HG03442 (cell line): ENCODE measurements around the gene HSD11B2.

Experiments
- ATAC-seq: cut with Tn5 transposase; IDR thresholded peaks from one replicate; pipeline ENCODE4 v1.9.1; 2021; ENCODE audit warnings: mild to moderate bottlenecking, moderate library complexity; ENCODE audit not compliant: unreplicated experiment

The HSD11B2 gene

DNA sequence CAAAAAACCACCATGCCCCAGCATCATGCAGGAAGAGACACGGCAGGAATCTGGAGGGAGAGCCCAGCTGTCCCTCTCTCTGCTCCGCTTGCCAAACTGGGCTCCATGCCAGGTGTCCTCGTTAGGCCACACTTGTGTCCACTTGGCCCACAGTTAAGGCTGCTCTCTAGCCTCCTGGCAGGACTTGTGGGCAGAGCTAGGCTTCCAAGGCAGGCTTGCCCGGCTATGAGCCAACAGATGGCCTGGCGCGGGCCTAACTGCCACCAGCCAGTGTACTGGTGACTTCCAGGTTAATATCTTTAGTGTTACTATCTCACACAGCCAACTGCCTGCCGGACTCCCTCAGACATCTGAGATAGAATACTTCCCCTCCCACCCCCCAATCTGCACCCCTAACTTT, 39.4 kb downstream of the HSD11B2 start:
- ATAC-seq = no peak

DNA sequence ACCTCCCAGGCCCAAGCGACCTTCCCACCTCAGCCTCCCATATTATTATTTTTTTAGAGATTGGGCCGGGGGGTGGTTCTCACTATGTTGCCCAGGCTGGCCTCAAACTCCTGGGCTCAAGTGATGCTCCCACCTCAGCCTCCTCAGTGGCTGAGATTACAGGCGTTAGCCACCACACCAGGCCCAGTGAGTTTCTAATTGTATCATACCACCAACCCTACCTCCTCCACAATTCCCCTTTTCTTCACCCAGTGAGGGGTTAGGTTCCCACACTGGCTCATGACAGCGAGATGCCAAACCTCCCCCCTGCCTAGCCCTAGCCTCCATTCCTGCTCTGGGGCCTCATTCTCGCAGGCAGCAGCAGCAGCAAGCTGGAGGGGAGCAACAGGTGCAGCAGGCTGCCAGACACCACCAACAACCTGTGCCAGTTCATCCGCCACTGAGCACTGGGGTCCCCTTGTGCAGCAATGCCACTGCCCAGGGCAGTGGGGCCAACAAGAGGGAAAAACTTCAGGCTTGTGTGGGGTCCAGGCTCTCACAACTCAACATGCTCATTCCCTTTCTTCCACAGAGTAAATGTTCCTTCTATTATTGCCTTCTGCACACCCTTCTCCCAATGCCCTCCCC, 41.0 kb downstream of the HSD11B2 start:
- no peak for ATAC-seq

DNA sequence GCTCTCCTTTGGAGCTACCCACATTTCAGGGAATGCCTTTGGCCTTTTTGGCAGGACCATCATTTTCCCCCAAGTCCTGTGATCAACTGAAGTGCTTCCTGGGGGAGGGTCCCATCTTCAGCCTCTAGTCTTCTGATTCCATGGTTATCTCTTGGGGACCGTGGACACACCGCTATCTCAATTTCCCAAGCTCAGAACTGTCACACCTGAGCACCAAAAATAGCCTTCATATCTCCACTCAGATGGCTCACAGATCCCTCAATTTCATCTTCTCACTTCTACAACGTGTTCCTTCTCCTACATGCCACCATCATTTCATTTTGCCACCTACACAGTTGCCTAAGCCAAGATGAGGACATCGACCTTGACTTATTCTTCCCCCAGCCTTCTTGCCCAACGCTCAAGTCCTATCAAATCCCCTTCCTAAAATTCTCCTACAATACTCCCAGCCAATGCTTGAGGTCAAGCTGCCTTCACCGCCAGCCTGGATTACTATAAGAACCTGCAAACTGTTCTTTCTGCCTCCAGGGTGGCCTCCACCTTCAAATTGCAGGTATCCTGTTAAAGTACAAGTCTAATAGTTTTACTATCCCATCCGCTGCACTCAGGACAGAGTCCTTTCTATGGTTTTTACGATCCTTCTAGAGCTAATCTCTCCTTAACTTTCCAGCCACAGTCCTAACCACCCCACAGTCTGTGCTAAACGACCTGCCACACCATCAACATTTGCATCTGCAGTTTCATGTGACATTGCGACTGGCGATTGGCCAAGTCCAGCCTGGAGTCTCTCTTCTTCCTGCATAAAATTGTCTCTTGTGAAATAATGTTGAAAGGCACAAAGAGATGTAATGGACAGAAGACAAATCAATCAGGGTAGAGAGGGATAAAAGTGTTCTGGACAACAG, 43.9 kb downstream of the HSD11B2 start:
- no peak for ATAC-seq

DNA sequence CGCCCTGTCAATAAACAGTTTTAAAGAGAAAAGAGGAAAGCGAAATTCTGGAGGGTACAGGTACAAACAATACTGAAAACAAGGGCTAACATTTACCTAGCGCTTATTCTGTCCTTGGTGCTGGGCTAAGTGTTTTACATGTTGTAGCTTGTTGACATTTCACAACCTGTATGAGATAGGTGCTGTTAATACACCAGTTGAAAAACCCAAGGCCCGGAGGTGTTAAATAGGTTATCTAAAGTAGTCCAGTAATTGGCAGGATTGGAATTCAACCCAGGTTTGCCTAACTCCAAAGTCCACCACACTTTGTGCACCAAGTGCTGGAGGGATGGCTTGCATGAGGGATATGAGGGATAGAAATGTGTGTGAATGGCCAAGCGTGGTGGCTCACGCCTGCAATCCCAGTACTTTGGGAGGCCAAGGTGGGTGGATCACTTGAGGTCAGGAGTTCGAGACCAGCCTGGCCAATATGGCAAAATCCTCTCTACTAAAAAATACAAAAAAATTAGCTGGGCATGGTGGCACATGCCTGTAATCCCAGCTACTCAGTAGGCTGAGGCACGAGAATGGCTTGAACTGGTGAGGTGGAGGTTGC, 47.1 kb downstream of the HSD11B2 start:
- no peak for ATAC-seq

DNA sequence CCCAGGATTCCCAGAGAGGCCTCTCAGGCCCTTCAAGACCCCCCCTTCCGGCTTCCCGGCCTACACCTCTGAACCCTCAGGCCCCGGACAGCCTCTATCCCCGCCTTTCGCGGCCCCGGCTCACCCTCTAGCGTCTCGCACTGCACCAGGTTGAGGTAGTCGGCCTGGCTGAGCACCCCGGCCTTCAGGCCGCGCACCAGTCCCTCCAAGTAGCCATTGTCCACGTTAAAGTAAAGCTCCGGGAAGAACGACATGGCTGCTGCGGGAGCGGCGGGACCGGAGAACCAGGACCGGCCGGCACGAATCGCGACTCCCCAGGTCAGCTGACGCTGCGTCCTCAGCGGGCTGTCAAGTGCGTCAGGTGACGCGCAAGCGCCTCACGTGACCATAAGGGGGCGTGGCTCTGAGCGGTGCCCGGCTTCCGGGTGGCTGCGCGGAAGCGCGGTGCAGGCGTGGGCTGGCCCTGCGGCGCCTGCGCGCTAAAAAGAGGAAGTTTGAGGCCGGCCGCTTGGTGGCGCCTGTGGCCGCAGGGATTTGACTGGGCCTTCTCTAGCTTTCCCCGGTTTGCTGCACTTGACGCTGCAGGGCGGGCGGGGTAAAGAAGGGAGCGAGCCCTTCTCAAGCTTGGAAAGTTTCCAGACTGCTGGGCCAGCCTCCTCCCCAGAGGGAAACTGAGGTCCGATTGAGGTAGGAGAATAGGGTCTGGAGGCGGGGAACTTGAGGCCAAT, 50.1 kb downstream of the HSD11B2 start, which contains the start of gene ATP6V0D1:
TSS of gene ATP6V0D1 (minus strand) at position 325 of the 728 bp plus-strand sequence. CDS start at position 254, 71 bp downstream.
- ATAC-seq = peak; percentile 94

DNA sequence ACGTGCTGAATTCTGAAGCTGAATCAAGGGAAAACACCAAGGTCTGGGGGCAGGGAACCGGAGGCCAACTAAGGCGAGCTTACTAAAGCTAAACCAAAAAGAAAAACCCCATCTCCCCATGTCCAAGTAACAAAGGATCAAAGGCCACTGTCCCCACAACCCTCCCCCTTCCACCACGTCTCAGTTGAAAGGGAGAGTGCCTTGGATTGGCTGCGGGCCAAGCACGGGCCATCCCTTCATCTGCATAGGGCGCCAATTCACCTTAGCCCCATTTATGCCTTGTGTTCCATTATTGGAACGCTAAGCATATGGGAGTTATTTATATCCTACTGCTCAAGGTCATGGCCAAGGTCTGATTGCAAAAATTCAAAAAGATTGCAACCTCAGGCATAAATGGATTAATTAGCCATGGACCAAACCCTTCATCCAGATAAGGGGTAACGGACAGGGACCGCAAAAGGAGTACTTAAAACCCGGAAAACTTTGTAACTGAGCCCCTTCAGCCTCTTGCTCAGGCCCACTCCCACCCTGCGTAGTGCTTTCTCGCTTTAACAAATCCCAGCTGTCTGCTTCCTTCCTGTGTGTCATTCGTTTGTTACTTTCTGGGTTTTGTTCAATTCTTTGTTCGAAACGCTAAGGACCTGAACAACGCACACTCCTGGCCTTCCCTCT, 50.8 kb downstream of the HSD11B2 start:
- ATAC-seq = no peak

DNA sequence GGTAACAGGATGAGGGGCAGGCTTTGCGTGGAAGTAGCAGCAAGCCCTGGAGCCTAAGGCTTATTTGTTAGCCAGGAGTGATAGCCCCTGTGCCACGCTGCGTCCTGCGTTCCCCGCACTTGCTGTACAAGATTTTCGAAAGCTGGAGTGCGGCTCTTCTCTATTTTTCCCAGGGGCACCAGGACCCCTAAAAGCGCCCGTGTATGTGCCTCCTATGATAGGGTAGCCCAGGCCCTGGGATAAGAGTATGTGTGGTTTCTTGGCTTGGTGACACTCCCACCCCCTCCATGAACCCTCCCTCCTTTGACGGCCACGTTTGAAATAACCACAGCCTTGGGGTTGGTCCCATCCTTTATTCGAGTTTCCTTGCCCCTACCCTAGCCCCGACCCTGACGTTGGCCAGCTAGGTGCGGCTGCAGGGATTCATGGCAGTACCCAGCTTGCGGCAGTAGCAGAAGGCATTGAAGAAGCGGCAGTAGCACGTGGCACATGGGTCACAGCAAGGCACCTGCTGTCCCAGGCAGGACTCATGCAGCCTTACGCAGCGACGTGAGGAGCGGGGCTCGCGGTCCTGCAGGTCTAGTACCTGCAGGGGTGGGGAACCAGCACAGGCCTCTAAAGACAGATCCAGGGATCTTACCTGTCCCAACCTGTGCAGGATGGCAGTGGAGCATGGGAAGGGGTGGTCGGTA, 51.5 kb downstream of the HSD11B2 start:
- no peak for ATAC-seq

DNA sequence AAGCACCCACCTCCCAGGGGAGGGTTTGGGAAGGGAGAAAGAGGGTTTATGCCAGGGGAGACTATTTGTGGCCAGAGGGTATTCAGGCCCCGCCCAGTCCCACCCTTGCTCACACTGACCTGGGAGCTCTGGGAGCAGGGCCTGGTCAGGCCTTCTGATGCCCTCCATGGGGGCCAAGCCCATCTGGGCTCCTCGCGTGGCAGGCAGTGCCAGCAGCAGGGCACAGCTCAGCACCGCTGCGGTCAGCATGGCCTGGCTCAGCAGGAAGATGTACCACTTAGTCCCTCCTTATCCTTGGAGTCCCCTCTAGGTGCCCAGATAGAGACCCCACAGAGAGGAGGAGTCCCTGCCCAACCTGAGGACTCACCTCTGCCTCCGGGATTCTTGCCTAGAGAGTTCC, 52.2 kb downstream of the HSD11B2 start, which contains the start of gene AGRP:
TSS of gene AGRP (minus strand) at position 398 of the 400 bp plus-strand sequence. CDS start at position 249, 149 bp downstream.
- no peak for ATAC-seq

DNA sequence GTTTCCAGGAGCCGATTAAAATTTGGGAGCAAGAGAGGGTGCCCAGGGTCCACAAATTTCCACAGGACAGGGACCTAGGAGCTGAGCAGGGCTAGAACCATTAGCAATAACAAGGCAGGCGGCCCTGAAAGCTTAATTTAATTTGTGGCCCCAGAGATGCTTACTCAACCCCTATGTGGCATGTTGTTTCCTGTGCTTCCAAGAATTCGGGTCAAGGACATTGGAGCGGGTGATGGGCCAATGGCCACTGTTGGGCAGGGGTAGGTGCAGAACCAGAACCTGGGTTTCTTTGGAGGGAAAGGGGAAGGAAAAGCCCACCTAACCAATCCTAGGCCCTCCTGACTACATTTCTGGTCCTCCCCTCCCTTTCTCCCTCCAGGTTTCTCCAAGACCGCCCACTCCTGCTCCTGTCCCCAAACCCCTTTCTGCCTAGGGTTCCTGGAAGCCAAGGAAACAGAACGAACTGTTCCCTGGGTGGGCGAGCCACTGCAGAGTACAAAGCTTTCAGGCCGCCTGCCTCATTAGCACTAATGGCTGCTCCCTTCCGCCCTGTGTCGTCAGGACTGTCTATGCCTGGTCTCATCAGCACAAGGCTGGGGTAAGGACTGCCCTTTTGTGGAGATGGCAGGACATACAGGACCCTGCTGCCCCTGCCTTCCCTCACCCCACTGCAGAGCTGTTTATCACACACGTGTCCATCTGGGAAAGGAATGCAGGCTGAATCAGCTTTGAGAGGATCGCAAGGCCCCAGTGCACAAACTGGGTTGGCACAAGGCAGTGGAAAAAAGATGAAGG, 53.0 kb downstream of the HSD11B2 start:
- ATAC-seq = no peak

DNA sequence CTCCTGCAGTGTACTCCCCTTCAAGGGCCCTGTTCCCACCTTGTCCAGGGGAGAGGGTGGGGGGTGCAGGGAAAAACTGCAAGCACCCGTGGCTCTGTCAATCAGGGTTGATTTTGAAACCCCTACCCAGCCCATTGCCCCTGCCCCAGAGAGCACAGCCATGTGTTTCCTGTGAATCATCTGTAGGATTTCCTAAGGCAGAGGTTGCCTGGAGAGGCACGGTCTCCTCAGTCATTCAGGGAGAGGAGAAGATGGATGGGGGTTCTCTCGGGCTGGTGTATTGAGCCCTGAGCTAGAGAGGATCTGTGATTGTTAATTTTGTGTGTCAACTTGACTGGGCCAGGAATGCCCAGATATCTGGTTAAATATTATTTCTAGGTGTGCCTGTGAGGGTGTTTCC, 55.9 kb downstream of the HSD11B2 start:
- ATAC-seq = no peak
